ENCODE measurements around the gene DENND10.
"Not testable (repeated sequence)": the region's sequence is repeated elsewhere in the genome, so short reads cannot be mapped to it uniquely, and the experiment has no call there.

The DENND10 gene

DNA sequence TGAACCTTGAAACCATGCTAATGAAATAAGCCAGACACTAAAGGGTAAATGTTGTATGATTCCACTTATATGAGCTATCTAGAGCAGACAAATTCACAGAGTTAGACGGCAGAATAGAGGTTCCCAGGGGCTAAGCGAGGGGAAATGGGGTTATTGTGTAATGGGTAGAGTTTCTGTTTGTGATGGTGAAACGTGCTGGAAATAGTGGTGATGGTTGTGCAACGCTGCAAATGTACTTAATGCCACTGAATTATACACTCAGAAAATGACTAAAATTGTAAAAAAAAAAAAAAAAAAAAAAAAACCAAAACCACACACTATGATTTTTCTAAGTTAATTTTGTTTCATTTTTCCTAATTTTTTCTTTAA is 31.6 kb downstream of the DENND10 start:
- no peak for DNase-seq

DNA sequence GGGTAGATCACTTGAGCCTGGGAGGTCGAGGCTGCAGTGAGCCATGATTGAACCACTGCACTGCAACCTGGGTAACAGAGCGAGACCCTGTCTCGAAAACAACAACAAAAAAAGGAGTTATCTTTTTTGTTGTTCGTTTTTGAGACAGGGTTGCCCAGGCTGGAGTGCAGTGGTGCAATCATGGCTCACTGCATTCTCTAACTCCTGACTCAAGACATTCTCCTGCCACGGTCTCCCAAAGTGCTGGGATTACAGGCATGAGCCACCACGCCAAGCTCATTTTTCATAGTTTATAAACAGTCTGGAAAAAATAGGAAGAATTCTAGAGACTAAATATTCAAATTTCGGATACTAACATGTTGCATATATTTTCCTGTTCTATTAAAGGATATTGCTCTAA is 32.2 kb downstream of the DENND10 start:
- no peak for DNase-seq

DNA sequence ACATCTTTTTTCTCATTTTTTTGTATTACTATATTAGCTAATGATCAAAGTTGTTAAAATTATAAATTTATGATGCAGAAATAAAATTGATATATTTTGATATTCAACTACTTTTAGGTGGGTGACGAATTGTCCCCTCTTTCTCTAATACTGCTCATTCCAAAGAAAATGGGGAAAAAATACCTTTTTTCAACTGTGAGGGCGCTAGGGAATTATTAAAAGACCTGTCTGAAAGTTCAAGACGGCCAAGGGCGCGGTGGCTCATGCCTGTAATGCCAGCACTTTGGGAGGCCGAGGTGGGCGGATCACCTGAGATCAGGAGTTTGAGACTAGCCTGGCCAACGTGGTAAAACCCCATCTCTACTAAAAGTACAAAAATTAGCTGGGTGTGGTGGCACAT is 34.0 kb downstream of the DENND10 start:
- DNase-seq, result not testable (repeated sequence)

DNA sequence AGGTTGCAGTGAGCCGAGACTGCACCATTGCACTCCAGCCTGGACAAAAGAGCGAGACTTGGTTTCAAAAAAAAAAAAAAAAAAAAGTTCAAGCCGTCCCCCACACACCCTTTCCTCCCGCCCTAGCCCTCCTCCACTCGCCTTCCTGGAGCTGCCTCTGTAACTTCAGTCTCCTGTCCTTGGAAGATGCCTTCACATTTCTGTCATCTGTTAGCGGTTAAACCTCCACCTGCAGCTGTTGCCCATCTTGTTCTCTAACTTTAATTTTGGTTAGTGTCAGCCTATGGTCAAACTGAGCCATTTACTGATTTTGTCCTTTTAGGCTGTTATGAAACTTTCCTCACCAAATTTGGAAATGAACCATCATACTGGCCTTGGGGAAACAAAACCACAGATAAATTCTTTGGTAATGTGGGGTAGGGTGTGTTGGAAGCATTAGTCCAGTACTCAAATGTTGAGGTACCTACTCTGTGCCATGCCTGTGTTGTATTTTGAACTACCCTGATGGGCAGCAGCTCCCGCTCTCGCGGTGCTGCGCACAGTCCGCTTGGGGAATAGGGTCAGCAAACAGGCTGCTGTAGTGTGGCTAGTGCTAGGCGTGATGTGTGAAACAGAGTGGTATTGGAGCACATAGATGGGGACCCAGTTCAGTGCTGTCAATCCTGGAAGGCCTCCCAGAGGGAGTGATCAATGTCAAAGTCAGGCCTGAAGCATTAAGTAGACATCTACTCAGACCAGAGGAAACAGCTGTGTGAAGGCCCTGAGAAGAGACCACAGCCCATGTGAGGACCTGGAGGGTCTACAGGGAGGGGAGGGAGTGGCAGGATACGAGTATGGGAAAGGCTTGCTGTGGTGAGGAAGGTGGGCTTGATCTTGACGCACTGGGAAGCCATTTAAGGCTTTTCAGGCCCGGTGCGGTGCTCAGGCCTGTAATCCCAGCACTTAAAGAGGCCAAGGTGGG is 34.7 kb downstream of the DENND10 start:
- no peak for DNase-seq

DNA sequence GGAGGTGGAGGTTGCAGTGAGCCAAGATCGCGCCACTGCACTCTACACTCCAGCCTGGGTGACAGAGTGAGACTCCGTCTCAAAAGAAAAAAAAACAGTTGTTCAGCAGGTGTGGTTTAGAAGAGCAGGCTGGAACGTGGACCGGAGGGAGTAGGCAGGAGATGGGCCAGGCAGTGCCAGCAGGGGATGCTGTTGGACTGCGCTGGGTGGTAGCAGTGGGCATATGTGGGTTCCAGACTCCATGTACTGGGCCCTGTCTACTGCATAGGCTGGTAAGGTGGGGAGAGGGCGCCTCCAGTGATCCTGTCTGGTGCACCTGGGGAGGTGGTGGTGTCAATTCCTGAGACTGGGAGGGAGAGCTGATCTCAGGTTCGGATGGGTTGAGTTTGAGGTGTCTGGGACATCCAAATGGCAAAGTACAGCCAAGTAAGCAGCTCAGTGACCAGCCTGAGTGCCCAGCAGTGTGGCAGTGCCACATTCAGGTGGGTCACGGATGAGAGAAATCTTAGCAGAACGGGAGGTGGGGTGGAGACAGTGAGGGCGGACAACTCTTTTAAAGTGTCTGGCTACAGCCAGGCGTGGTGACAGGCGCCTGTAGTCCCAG is 35.7 kb downstream of the DENND10 start:
- DNase-seq, result peak; percentile 10

DNA sequence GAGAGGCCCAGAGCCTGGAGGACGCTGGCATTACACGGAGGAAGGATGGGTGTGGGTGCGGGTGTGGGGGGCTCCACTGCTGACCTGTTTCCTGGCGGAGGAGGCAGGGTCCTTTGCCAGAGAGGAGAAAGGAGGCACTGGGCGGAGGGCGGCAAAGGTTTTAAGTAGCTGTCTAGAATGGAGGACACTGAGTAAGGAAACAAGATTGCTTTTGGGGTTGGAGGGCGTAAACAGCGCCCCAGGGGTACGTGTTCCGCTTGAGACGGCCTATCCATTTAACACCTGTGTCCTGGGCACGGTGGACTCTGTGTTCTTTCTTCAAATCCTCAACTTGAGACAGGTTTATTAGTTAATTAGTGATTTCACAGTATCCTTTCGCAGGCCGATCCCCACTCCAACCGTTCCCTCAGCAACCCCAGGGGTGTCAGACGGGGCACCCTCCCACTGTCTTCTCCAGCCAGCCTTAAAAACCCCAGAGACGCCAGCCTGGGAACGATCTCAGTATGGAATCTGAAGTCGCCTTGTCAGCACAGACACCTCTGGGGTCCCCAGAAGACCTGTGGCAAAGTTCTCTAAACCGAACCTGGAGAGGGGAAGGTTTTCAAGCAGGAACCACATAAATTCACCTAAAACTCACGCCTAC is 36.8 kb downstream of the DENND10 start:
- DNase-seq, result no peak

DNA sequence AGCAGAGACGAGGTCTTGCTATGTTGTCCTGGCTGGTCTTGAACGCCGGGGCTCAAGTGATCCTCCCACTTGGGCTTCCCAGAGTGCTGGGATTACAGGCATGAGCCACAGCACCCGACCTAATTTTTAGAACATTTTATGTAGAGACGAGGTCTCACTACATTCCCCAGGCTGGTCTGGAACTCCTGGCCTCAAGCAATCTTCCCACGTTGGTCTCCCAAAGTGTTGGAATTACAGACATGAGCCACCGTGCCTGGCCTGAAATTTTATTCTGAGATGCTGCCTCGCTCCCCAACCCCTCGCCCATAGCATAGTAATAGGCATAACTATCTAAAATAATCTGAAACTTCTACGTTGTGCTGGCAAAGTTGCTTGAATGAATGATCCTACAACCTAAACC is 39.7 kb downstream of the DENND10 start:
- DNase-seq, result no peak

DNA sequence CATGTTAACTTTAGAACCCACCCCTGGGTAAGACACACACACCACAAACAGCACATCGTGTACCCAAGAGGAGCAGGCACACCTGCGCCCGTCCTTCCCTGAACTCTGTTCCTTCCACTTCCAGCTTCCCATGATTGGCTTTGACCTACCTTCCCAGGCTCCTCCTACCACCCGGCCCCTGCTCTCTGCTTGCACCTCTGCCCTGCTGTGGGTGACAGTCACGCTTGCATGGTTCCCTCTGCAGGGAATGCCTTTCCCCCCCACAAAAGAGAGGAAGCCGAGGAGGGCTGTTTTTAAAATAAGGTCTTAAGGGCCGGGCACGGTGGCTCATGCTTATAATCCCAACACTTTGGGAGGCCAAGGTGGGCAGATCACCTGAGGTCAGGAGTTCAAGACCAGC is 45.2 kb downstream of the DENND10 start:
- DNase-seq, result no peak

DNA sequence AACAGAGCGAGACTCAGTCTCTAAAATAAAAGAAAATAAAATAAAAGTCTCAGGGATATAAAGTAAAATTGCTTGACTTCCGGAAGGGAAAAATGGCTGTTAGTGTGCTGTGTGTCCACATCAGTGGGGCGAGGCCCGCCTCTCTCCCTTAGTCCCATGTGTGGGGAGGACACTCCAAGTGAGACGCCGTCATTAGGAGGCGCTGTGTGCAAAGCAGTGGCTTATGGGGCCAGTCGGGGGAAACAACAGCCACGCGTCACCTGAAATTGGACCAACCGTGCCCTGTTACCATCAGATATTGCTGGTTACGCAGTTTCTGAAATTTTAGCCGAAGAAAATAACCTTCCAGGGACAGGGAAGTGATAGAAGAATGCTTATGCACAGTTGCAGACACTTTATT is 45.8 kb downstream of the DENND10 start:
- DNase-seq, result no peak

DNA sequence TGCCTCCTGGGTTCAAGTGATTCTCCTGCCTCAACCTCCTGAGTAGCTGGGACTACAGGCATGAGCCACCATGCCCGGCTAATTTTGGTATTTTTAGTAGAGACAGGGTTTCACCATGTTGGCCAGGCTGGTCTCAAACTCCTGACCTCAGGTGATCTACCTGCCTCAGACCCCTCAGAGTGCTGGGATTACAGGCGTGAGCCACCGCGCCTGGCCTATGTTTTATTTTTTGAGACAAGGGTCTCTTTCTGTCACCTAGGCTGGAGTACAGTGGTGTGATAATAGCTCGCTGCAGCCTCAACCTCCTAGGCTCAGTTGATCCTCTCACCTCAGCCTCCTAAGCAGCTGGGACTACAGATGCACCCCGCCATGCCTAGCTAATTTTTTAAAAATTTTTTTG is 47.7 kb downstream of the DENND10 start:
- not testable (repeated sequence) for DNase-seq

DNA sequence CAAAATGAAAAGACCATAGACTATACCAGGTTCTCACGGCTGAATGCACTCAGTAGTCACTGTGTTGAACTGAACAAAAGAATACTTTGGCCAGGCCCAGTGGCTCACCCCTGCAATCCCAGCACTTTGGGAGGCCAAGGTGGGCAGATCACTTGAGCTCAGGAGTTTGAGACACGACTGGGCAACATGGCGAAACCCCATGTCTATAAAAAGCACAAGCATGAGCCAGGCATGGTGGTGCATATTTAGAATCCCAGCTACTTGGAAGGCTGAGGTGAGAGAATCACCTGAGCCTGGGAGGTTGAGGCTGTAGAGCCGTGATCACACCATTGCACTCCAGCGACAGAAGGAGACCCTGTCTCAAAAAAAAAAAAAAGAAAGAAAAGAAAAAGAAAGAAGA is 49.1 kb downstream of the DENND10 start:
- DNase-seq, result no peak

DNA sequence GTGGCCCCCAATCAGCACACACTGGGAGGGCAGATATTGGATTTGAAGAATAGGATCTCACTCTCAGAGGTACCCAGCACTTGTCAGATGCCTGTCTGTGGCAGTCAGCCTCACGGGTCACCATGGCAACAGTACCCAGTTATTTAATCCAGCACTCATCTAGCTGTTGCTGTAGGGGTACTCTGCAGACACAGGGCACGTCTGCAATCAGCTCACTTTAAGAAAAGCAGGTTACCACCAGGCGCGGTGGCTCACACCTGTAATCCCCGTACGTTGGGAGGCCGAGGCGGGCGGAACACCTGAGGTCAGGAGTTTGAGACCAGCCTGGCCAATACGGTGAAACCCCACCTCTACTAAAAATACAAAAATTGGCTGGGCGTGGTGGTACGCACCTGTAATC is 49.7 kb downstream of the DENND10 start:
- DNase-seq, result no peak

DNA sequence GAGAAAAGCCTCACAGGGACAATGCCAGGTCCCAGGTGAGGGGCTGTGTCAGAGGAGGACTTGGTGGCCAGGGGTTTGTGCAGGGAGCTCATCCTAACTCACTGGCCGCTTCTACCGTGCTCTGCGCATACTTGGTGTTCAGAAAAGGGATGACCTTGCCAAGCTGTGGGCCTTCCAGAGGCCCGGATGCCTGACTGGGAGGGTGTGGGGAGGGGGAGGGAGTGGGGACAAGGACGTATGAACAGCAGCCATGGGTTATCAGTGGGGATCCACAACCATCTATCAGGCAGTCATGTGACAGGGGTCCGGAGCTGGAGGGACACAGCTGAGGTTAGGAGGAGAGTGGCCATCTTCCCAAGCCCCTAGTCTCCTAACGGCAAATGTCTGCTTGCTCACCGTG is 55.4 kb downstream of the DENND10 start:
- no peak for DNase-seq

DNA sequence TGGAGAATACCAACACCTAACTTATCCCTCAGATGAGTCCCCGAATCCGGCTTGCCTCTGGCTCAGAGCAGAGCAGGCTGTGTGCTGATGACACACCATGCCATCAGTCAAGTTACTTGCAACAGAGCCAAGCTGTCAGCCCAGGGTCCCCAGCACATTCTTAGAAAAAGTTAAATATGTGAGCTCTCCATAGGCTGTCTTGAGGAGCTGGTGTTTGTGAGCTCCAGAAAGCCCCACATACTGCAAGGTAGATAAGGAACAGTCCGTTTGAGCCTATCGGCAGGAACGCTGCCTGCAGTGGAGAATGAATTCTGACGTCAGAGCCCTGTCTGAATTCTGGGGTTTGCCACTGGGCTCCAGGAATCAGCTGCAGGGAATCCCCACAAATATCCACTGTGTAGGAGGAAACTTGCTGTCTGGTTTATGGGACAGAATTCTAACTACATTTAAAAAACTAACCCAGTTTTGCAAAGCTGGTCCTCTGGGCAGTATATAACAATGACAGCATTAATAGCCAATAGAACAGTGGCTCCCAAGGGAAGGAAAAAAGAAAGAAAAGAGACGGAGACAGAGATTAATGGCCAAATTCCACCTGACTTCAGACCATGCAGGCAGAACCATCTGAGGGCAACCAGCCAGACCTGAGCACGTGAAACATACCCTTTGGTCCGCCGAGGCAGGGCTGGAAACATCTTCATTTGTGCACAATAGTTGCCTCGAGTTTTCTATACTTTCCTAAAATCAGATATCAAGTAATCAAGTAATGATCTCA is 58.0 kb downstream of the DENND10 start:
- no peak for DNase-seq

DNA sequence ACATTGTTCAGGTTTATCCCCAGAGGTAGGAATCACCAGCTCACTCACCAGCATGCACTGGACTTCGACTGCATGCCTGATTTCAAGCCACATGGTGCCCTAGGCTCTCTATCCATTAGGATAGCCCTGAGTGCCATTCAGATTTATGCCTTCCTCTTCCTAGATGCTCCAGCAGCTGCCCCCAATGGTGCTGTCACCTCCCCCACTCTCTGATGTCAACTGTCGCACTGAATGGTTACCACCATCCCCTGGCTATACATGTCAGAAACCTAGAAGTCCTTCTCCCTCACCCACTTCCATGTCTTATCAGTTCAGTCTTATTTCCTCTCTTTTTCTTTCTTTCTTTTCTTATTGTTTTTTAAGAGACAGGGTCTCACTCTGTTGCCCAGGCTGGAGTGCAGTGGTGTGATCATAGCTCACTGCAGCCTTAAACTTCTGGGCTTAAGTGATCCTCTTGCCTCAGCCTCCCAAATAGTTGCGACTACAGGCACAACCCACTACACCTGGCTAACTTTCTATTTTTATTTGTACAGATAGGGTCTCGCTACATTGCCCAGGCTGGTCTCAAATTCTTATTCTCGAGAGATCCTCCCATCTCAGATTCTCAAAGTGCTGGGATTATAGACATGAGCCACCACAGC is 58.7 kb downstream of the DENND10 start:
- DNase-seq, result no peak

DNA sequence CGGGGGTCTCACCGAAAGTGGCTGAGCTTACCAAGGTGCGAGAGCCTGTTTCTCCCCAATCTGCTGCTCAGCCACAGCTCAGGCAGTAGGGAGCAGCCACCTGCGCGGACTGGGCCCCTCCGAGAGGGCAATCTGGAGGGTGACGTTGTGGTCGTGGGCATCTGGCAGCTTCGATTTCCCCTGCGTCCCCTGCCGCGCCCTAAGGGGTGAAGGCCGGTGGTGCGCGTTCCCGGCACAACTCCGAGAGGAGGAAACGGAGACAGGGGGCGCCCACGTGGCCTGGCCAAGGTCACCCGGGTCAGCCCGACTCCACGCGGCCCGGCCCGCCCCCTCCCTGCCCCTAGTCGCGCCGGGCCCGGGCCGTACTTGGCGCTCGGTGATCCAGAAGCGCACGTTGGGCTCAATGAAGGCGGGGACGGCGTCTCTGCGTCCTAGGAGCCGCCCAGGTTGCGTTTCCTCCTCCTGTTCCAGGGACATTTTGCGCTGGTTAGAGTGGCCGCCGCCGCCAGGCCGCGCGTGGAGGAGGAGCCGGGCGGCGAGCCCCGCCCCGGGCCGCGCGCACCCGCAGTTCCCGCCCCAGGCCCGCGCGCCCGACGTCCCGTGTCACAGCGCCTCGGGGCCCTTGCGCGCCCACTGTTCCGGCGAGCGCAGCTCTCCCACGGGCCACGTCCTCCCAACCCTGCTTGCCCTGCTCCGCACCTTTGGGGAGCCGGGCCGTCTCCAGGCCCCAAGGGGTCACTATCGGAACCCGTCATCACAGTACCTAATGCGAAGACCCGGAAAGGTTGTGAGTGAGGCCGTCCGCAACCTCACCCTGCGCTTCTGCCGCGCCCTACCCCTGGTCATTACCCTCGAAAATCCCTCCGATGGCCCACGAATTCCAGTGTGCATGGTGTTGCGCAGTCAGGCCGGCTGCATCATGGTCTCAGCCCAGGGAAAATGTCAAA is 61.5 kb downstream of the DENND10 start, which contains the start of gene SFXN4:
SFXN4 (minus strand) TSS at position 544 of the 947 bp plus-strand sequence; CDS start at position 477, 67 bp downstream.
- peak; percentile 84 for DNase-seq

DNA sequence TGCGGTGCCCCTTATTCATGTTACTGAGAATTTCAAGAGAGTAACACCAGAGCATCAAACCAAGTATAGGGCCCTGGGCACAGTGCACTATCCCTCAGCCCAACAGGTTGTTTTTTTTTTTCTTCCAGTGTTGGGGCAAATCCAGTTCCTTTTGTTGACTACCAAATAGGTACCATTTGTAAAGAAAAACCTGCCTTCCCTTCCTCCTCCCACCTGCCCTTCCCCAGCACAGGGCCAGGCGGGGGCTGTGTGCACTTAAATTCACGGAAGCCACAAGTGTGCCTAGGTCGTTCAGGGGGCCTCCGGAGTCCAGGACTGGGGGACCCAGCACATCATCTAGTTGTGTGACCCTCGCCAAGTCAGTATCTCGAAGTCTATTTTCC is 62.2 kb downstream of the DENND10 start:
- no peak for DNase-seq

DNA sequence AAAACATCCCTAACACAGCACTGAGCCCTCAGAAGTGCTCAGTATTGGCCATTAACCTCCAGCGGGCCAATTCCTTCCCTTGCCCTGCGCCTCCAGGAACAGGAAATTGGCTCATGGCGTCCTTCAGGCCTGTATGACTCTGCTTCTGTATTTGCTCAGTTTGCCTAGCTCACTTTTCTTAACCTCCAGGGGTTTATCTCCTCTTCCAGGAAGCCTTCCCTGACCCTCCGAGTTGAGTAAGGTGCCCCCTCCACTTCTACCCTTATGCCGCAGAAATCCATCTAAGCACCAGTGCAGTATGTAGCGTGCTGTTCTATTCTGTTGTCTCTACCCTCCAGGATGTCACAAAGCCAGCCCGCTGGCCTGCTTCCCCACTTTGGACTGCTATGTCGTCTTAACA is 62.7 kb downstream of the DENND10 start:
- DNase-seq, result no peak

DNA sequence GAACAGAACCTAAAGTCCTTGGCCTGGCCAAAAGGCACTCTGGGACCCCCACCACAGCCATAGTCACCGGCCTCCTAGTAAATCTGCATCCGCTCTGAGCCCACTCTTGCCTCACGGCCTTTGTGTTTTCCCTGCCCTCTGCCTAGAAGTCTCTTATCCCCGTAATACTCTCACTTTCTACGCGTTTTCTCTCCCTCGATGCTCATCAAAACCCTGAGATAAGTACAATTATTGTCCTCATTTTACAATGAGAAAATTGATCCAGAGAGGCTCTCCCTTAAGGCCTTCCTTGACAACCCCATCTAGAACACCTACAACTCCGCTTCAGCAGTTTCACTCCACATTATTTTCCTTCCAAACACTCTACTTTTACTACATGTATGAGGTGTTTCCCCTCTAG is 63.1 kb downstream of the DENND10 start:
- DNase-seq, result no peak

DNA sequence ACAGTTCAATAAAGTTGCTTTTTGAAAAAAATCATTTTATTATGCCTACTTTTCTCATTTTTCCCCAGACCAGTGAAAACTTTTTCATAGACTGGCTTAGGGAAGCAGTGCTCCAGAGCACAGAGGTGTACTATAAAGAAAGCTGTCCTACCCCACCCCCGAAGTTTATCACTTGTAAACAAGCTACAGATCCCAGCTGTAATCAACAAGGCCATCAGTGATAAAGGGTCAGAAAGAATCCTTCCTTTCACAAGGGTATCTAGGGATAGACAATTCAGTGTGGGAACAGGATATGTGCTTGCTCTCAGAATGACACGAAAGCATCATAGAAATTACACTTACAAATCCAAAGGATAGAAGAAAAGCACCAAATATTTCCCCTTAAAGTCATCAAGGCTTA is 70.2 kb downstream of the DENND10 start:
- DNase-seq, result no peak

DNA sequence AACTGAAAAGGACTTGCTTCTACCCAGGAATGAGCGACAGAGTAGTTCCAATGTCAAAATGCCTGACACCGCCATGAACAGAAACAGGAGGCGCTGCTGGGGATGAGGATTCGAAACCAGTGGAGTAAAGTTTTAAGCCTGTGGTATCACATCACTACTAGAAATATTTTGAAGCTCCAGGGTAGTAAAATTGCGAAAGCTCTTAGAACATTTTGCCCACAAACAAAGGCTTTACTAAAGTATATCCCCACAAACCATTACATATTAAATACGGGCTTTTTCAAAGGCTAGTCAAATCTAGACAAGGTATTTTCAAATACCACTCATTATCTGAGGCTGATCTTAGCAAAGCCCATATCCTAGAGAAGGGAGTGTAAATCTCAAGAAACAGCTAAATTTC is 72.3 kb downstream of the DENND10 start:
- no peak for DNase-seq

All from NCI-H146 (cell line).